ENCODE data around the gene GJB2. TPM values are rescaled to one million over a fixed set of nuclear protein-coding genes. Genes with fewer than 3 reads are reported as not detected.

GJB2 gene
- total and polyA plus RNA-seq, 2 of the 8 experiments (the other 6 are each of a cell fraction or from before 2014, with no cell fraction given), result 0.20 to 0.21 TPM

GRCh38 chr13:20151612-20152011 is 41.1 kb downstream of the GJB2 start (continued):
- TF ChIP-seq CHD7 (IDR thresholded peaks at IDR 0.05; ENCODE audit: insufficient replicate concordance, low read length) (no peak), GABPA (IDR thresholded peaks at IDR 0.05; ENCODE audit: borderline replicate concordance, insufficient read depth, low read length) (no peak), SP2 (IDR thresholded peaks at IDR 0.05; ENCODE audit: low read length) (no peak)
